Stimulated activated CD4-positive, alpha-beta T cell treated with anti-CD3 and anti-CD28 coated beads, Interleukin-1b, Interleukin-23, amount 100 ng/mL, for 1 hour (primary cell): ENCODE measurements around the gene CCNJL.

Experiments used
- DNase-seq, 2 donors: peaks; one replicate each; pipeline ENCODE4 v3.0.0-alpha.2; 2020; ENCODE audit warnings: low read depth in 2 of 2

The CCNJL gene

DNA sequence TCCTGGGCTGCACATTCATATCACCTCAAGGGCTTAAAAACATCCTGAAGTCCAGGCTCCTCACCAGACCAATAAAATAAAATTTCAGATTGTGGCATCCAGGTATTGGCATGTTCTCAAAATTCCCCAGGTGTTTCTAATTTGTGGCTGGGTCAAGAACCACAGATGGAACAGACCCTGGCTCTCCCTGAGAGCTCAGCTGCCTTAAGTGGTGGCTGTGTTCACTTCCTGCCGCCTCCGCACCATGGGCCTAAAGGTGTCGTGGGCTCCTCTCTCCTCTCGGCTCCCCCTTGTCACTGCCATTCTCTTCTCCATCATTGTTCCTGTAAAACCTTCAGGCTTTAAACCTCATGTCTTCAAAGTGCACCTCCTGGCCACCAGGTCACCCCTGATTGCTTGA lies 17.8 kb upstream of the CCNJL start:
- no peak for DNase-seq

GRCh38 chr5:160327818-160328217 lies 15.5 kb upstream of the CCNJL start:
- no peak for DNase-seq

- DNase-seq, result no peak
Observed at GRCh38 chr5:160326981-160327380, 14.6 kb upstream of the CCNJL start.

- DNase-seq, result no peak
Observed at GRCh38 chr5:160325716-160326115, 13.4 kb upstream of the CCNJL start.

GRCh38 chr5:160324886-160325285 lies 12.5 kb upstream of the CCNJL start:
- no peak for DNase-seq

DNA sequence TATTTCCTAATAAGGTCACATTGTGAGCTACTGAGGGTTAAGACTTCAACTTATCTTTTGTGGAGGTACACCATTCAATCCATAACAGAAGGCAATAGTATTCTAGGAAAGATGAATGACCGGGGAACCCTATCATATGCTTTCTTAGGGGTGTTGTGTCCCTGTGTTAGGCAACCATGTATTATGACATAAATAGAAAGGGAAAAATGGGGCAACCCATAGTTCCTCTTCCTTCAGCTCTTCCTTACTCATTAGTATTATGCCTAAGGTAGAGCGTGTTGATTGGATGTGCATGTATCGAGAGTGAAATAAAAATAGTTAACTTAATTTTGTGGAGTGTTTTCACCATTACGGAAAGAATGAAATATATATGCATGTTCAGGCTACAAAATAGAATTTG lies 6.0 kb upstream of the CCNJL start:
- no peak for DNase-seq

- DNase-seq, result no peak
Observed at GRCh38 chr5:160317434-160317833, 5.1 kb upstream of the CCNJL start.

GRCh38 chr5:160315968-160316367 lies 3.6 kb upstream of the CCNJL start:
- no peak for DNase-seq

GRCh38 chr5:160312960-160313727 lies 780 bp upstream of the CCNJL start:
- DNase-seq, result no peak

DNA sequence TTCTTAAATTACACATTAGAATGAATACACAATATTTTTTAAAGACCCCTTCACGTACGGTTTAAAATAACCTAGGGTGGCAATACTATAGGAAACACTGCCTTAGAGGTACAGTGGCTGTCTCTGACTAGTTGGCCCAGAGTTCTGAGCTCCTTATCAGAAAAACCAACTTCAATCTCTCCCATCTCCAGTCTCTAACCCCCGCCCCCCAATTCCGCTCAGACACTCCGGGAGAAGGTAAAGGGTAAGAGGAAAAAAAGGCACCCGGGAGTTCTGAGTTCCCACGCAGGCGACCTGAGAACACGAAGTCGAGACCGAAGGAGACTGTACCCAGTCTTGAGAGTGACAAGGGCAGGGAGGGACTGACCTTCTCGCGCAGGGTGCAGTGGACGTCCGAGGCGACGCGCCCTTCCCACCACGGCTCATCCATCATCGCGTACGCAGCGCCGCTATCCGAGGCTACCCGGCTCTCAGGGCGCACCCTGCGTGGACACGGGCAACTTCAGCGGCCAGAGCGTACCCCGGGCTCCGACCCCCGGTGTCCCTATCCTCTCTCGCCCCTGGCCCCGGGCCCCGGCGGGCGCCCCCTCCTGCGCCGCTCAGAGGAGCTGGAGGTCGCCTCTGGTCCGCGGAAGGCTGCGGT lies 752 bp downstream of the CCNJL start:
- no peak for DNase-seq

- no peak for DNase-seq
Observed at GRCh38 chr5:160310552-160311295, 1.6 kb downstream of the CCNJL start.

- DNase-seq, result no peak
Observed at GRCh38 chr5:160310140-160310539, 2.2 kb downstream of the CCNJL start.

DNA sequence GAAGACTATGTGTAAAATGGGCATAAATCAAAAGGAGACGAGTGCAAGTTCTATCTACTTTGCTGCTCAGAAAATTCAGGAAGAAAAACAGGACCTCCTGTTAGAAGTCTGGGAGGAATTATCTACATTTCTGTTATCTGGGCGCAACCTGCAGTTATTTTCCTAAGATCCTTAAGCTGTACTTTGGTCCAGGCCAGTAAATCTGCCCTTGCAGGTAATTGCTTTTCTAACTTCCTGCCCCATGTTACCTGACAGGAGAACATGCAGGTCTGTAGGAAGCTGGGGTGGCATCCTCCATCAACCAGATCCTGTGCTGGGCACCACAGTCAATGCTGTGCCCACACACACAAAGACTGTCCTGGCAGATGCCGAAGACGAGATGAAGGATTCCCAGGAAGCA lies 5.7 kb downstream of the CCNJL start:
- no peak for DNase-seq

DNA sequence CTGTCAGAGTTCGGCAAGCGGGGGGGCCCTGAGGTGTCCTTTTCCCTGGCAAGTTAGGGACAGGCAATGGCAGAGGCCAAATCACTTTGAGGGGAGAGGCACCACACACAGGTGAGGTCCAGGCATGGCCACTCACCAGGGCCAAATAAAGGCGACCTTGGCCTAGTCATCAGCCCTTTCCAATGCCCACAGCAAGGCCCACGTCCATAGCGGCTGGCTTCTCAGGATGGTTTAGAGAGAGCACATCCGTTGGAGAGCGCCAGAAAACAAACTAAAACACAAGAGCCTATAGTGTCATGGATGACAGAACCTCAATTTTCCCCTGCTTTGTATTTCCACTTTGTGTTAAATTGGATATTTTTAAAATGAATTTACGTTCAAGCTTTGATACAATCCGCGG lies 7.0 kb downstream of the CCNJL start:
- no peak for DNase-seq

GRCh38 chr5:160303690-160304089 lies 8.7 kb downstream of the CCNJL start:
- no peak for DNase-seq

- DNase-seq, result no peak
Observed at GRCh38 chr5:160298189-160298588, 14.2 kb downstream of the CCNJL start.

GRCh38 chr5:160297776-160298175 lies 14.6 kb downstream of the CCNJL start:
- no peak for DNase-seq

- no peak for DNase-seq
Observed at GRCh38 chr5:160297004-160297403, 15.4 kb downstream of the CCNJL start.

DNA sequence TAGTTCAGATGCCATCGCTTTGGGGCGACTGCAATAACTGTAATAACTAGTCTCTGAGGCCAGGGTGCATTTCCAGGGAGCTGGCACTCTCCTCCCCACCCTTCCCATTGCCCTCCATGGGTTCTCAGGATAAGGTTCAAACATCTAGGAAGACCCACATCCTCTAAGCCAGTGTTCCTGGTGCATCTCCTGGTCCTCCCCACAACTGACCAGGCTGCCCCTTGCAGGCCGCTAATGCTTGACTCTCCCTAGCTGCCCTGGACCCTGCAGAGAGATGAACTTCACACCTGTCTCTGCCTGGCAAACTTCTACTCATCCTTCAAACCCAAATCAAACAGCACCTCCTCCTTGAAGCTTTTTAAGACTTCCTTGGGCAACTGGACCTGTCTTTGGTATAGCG lies 15.9 kb downstream of the CCNJL start:
- DNase-seq, result no peak

DNA sequence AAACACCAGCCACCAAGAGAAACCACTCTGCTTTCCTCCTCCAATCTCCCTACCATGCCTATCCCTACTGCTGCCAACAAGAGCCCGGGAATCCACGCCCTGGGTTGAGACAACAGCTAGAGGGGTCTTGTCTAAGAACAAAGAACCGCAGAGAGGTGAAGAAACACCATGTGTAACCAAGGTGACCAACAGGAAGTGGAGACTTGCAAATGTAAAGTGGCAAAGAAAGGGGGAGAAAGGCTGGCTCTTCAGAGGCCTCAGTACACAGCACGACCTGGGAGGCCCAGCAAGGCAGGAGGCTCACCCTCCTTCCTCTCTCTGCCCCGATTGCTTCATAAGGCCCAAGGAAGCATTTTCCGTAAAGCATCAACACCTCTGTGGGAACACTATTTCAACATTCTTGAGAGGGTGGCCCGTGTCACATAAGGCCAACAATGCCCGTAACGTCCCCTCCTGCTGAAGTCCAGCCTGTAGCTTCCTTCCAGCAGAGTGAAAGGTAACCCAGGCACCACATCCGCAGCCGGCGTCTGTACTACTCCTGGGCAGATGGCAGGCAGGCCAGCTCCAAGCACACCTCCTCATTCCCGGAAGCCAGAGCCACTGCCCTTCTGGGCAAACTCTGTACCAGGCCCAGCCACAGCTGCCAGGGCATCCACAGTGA lies 18.3 kb downstream of the CCNJL start:
- no peak for DNase-seq

- no peak for DNase-seq
Observed at GRCh38 chr5:160293386-160293785, 19.0 kb downstream of the CCNJL start.

DNA sequence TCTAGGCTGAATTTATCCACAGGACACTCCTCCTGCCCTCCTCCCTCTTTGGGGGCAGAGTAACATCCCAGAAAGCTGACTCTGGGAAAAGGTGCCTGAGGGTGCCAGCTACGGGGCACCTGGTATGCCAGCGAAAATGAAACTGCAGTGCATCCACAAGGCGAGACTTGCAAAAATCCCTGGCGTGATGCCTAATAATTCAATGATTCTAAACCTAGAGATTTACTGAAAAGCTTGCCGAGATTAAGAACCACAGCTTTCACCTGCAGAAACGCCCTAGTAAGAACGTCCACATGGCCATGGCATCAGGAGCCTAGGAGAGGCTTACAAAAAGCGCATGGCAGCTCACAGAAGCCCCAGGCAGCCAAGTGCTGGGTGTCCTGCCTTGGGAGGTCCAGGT lies 20.9 kb downstream of the CCNJL start:
- DNase-seq, result no peak
